Activated T-helper 9 cell treated with anti-CD3 and anti-CD28 coated beads, Interleukin-2, amount 50 U/mL, for 16 hours (primary cell): ENCODE data around the gene ACRV1.

Source experiments
- DNase-seq: peaks from one replicate; pipeline ENCODE4 v3.0.0-alpha.2; 2020; ENCODE audit warnings: low read depth

The ACRV1 gene

DNA sequence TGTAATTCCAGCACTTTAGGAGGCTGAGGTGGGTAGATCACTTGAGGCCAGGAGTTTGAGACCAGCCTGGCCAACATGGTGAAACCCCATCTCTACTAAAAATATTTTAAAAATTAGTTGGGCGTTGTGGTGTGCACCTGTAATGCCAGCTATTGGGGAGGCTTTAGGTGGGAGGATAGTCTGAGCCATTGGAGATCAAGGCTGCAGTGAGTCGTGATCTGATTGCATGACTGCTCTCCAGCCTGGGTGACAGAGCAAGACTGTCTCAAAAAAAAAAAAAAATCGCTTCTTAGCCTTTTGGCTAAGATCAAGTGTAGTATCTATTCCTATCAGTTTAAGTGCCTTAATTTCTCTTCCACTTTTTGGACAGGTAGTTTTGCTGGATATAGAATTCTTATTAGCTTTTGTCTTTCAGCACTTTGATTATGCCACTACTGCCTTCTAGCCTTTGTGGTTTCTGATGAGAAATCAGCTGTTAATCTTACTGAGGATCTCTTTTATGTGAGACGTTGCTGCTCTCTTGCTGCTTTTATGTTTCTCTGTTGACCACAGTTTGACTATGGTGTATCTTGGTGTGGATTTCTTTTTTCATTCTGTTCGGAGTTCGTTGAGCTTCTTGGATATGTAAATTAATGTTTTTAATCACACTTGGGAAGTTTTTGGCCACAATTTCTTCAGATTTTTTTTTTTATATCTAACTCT lies 31.0 kb downstream of the ACRV1 start:
- no peak for DNase-seq

DNA sequence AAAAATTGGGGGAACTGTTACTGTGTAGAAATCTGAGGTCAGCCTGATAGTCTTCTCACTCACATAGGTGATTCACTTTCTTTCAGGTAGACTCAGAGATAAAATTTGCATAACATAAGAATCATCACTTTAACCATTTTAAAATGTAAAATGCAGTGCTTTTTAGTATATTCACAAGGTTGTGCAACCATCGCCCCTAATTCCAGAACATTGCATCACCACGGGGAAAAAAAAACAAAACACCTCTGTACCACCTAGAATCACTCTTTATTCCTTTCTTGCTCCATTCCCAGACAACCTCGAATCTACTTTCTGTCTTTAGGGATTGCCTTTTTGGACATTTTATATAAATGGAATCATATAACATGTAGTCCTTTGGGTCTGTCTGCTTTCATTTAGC lies 34.8 kb downstream of the ACRV1 start:
- no peak for DNase-seq

- DNase-seq = no peak
These were observed 42.3 kb downstream of the ACRV1 start for GRCh38 chr11:125638315-125638714.

DNA sequence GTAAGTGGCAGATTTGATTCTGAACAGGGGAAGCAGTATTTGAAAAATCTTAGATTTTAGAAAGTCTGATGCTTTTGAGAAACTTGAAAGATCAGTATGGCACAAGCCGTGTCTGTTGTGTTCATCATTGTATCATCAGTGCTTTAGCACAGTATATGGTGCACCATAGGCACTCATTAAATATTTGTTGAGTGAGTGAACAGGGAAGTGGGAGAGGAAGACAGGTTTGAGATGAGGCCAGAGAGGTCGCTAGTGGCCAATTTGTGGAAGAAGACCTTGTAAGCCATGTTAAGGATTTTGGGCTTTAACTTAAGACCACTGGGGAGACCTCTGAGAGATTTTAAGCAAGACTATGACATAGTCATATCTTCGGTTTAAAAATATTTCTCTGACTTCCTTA lies 42.8 kb downstream of the ACRV1 start:
- DNase-seq = no peak

- DNase-seq = no peak
These were observed 53.3 kb downstream of the ACRV1 start for GRCh38 chr11:125627236-125627910.

- DNase-seq = no peak
These were observed 54.2 kb downstream of the ACRV1 start for GRCh38 chr11:125626288-125626950.

DNA sequence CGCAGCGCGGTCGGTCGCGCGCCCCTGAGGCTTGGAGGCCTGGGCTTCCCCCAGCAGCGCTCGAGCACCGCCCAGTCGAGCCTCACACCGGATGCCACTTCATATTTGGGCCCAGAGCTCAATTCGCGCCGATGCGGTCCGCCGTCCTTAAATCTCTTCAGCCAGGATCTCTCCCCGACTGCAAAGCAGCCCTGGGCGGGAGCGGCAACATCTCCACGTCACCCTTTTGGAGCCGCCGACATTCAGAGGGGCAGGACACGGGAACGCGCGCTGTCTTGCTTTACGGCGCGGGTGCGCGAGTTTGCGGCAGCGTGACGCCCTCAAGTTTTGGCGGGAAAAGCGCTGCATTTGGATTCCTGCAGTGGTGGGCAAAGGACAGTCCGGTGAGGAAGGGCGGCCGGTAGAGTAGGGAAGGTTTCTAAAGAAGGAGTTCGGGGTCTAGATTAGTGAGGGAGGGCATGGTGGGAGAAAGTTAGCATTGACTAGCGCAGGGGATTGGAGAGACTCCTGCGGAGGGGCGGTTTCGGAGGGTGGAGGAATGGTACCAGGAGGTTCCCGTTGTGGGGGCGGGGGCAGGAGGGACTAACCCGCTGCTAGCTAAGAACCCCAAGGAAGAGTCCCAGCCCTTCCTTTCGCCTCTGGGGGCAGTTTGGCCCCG lies 54.9 kb downstream of the ACRV1 start:
- DNase-seq = peak; percentile 72

DNA sequence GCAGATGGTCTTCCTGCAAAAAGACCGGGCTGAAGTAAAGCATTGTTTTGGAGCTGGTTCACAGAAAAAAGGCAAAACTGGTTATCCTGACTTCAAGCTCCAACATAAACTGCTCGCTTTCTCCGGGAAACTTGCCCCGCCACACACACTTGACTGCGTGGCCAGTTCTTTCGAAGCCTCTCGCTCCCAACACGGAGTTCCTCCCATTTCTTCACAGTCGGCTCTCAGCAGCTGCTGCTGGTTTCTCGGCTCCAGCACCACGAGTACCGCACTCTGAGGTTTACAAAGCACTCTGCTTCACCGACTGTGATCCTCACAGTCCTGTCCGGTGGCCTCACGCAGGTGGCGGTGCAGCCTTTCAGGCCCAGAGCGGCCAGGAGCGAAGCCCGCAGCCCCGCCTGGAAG lies 55.4 kb downstream of the ACRV1 start:
- DNase-seq = no peak

DNA sequence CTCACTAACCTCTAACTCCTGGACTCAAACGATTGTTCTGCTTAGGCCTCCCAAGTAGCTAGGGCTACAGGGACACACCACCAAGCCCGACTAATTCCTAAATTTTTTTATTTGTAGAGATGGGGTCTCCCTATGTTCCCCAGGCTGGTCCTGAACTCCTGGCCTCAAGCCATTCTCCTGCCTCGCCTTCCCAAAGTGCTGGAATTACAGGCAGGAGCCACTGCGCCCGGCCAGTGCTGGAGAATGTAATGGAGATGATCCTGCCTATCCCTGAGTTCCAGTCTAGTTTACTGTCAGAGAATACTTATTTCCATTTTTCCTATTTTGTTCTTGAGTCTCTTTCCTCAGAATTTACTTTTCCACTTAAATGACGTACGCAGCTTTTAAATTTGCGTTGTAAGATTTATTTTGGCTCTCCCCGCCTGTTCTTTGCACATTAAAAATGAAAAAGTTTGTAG lies 55.9 kb downstream of the ACRV1 start, which contains the start of gene CHEK1:
Gene CHEK1 (plus strand): TSS at position 408 of the 458 bp plus-strand sequence. CDS start 1,606 bp downstream, outside the sequence.
- DNase-seq = no peak

GRCh38 chr11:125623064-125623463 lies 57.6 kb downstream of the ACRV1 start:
- no peak for DNase-seq

GRCh38 chr11:125621995-125622394 lies 58.7 kb downstream of the ACRV1 start:
- no peak for DNase-seq
